Smooth muscle cell of bladder (primary cell): ENCODE results near the gene FSD2. TPM values are rescaled to one million over a fixed set of nuclear protein-coding genes. Genes with fewer than 3 reads are reported as not detected.

Experiments
- total RNA-seq: library from RNA; depleted of rRNA; stranded (reverse); fragments of >200 nt; gene quantifications from 2 replicates; pipeline ENCODE4 v1.2.3, GENCODE V29; 2014

FSD2 gene
- not detected in 2 replicates for total RNA-seq

GRCh38 chr15:82805994-82806406, at the start of gene FSD2:
Gene FSD2 (minus strand): TSS chr15:82806069. CDS start chr15:82787390, 18,679 bp downstream.

GRCh38 chr15:82809308-82810060, 3.6 kb upstream of the FSD2 start, which contains the start of gene WHAMM:
Gene WHAMM (plus strand): TSS chr15:82809628. CDS start chr15:82809727, 99 bp downstream.

GRCh38 chr15:82709421-82710207, 96.3 kb downstream of the FSD2 start, which contains the start of gene AP3B2:
Gene AP3B2 (minus strand): TSS chr15:82709875. CDS start chr15:82709706, 169 bp downstream.

Other genes with a start within 250 kb of the FSD2 start
- gene CPEB1, start 158.7 kb downstream of the FSD2 start, total RNA-seq, result 12.5 and 13.7 TPM in 2 replicates
- 0.28 and 0.43 TPM in 2 replicates for gene AP3B2, start 96.2 kb downstream of the FSD2 start, total RNA-seq
- 2.8 and 4.1 TPM in 2 replicates for gene WHAMM, start 3.6 kb upstream of the FSD2 start, total RNA-seq
- gene HOMER2, start 146.7 kb upstream of the FSD2 start, total RNA-seq, result 2.4 and 2.6 TPM in 2 replicates
- gene RAMAC, start 180.1 kb upstream of the FSD2 start, total RNA-seq, result 29.6 and 30.7 TPM in 2 replicates
- gene C15orf40, start 205.6 kb upstream of the FSD2 start, total RNA-seq, result 5.7 and 8.1 TPM in 2 replicates